ENCODE data around the gene ID4.

DNA sequence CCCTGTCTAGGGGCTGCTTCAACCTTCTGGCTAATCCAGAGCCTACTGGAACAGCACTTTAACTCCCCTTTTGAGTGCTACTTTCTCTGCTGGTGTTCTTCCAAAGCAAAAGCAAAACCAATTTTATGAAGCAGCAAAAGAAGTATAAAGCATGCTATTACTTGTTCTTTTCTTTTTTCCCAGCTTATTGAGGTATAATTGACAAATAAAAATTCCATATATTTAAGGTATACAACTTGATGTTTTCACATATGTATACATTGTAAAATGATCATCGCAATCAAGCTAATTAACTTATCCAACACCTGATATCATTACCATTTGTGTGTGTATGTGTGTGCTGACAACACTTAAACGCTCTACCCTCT lies 14.9 kb downstream of the ID4 start:
- TF ChIP-seq HDAC6 (IDR thresholded peaks at IDR 0.05; ENCODE audit: low read depth, low read length) (no peak), TEAD4 (IDR thresholded peaks at IDR 0.05; ENCODE audit: low read depth, low read length) (no peak), SIN3A (conservative IDR thresholded peaks at IDR 0.05 in 1 of 2, IDR thresholded peaks at IDR 0.05 in 1 of 2; ENCODE audit: low read depth in 1 of 2, low read length in 2 of 2) (no peak), POLR2A (IDR thresholded peaks at IDR 0.05; ENCODE audit: control extremely low read depth in 1 of 2, low read depth in 2 of 2, low read length in 2 of 2) (no peak), RAD21 (IDR thresholded peaks at IDR 0.05 in 1 of 2, conservative IDR thresholded peaks at IDR 0.05 in 1 of 2; ENCODE audit: low read depth in 2 of 2, low read length in 2 of 2) (no peak), JUND (IDR thresholded peaks at IDR 0.05; ENCODE audit: low read length) (no peak), EZH2 (IDR thresholded peaks at IDR 0.05; ENCODE audit: low read depth, low read length, severe bottlenecking) (no peak), CEBPB (IDR thresholded peaks at IDR 0.05; ENCODE audit: low read depth, low read length) (no peak), EGR1 (IDR thresholded peaks at IDR 0.05; ENCODE audit: borderline replicate concordance, low read depth, low read length) (no peak), CHD2 (IDR thresholded peaks at IDR 0.05; ENCODE audit: low read length) (no peak)
- TF ChIP-seq, protein P1, sequence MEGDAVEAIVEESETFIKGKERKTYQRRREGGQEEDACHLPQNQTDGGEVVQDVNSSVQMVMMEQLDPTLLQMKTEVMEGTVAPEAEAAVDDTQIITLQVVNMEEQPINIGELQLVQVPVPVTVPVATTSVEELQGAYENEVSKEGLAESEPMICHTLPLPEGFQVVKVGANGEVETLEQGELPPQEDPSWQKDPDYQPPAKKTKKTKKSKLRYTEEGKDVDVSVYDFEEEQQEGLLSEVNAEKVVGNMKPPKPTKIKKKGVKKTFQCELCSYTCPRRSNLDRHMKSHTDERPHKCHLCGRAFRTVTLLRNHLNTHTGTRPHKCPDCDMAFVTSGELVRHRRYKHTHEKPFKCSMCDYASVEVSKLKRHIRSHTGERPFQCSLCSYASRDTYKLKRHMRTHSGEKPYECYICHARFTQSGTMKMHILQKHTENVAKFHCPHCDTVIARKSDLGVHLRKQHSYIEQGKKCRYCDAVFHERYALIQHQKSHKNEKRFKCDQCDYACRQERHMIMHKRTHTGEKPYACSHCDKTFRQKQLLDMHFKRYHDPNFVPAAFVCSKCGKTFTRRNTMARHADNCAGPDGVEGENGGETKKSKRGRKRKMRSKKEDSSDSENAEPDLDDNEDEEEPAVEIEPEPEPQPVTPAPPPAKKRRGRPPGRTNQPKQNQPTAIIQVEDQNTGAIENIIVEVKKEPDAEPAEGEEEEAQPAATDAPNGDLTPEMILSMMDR (IDR thresholded peaks at IDR 0.05; ENCODE audit: control extremely low read depth in 1 of 3, insufficient read depth in 1 of 3, low read depth in 1 of 3, low read length in 3 of 3) = no peak

Data from H1 (cell line).